Activated gamma-delta T cell (primary cell): ENCODE data around the gene B3GAT3.
"Not testable (repeated sequence)": the region's sequence is repeated elsewhere in the genome, so short reads cannot be mapped to it uniquely, and the experiment has no call there.

Experiments used
- DNase-seq: peaks from one replicate; lab custom pipeline; 2025; lab: John Stamatoyannopoulos, UW

Gene B3GAT3

DNA sequence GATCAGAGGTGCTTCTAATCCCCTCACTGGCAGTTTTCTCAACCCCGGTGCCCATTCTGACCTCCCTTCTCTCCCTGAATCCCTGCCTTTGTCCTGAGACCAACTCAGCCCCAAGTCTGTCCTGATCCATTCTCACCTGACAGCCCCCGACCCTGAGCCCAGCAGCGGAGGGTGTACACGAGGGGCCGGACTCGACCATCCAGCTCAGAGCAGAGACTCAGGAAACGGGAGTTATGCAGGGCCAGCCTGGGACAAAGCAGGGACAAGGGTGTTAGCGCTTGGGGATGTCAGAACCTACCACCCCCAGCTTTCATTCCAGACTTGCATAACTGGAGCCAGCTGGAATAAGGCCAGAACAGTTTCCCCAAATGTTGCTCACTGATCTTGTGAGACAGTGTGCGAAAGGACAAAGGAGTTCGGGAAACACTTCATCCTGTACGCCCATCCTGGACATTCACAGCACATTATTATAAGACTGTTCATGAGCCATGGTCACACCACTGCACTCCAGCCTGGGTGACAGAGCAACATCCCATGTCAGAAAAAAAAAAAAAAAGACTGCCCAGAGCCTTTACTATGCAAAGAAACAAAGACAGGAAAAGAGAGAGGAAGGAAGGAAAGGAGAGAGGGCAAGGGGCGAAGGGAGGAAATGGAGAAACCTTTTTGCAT lies 44.6 kb downstream of the B3GAT3 start:
- no peak for DNase-seq

DNA sequence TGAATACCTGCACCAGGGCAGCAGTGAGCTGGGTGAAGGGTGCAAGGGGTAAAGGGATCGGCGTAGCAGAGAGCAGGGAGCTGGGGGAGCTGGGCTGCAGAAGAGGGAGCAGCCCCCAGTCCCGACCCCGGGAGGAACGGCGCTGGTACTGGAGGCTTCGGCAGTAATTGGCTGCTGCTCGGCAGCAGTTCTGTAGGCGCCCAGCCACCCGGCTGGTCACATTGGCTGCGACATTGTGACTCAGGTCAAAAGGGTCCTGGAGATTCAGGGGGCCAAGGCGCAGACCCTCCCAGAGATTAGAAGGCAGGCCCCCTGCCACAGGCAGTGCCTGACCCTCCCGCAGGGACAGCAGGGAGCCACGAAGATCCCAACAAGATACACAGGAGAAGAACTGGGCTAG lies 45.9 kb downstream of the B3GAT3 start:
- DNase-seq: no peak

DNA sequence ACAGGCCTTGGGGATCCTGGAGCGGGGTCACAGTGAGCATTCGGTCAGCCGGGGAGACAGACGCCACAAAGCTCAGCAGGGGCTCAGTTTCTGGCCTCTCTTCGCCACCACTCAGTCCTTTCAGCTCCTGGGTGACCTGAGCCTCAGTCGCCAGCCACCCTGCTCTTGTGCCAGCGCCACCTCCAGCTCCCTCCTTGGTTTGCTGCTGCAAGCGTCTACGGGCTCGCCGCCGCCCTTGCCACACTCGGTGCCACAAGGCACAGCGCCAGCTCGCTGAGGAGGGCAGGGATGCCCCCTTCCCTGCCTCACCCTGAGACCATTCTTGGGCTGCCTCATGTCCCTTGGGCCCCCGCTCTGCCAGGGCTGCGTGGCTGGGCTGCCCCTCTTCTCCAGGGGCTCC lies 46.6 kb downstream of the B3GAT3 start:
- DNase-seq: no peak

DNA sequence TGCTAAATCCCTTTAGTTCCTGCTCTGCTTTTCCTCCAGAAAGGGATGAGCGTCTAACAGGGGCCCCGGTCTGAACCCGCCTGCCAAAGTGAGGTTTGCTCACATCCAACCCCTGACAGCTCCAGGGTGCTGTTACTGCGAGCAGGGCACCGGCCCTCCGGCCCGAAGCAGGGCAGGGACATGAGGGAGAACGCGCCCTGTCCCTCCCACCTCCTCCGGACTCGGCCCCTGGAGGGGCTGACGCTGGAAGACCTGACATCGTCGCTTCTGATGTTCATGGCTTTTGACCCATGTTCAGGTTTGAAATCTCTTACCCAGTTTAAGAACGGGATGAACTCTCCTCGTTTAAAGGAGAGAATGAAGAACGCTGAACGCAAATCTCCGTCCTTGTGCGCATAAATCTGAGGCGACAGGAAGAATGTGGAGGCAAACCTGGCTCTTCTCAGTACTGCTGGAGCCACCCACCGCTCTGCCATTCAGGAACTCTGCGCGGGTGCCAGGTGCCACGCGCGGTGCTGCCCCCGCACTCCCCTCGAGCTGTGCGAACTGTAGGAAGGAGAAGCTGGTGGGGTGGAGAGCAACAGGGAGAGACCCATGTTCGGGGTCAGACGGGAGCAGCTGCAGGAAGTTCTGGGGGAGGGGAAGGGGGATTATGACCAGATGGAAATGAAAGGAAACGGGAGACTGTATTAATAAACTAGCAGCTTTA lies 47.3 kb downstream of the B3GAT3 start:
- no peak for DNase-seq

DNA sequence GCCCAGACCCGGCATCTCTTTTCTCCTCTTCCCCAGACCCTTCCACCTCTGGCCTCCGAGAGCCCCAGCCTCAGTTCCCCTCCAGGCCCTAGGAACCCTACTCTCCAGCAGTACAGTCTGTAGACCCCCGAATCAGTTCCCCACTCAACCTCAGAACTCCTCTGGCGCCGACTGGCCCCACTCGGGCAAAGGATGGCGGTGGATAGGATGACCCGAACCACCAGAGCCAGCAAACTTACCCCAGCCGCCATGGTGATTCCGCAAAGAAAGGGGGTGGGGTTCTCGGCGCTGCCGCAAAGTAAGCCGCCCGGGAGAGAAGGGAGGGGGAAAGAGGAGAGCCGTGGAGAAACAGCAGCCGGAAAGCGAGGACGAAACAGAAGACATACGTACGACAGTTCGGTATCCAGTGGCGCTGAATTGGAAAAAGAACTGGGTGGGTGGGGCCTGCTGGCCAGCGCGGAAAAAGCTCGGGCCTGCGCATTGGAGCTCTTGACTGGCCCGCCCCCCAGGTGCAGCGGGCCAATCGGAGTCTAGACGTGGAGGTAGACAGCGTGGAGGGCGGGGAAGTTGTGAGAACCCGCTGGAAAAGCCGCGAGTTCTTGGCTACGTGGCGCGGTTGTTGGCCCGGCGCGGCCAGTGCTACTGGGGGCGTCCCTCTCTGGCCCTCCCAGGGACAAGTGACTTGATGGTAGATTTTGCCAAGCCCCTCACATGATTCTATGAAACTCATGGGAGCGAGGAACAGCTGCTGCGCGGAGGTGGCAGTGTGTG lies 48.0 kb downstream of the B3GAT3 start, which contains the start of gene EEF1G:
TSS of gene EEF1G (minus strand) at position 300 of the 771 bp plus-strand sequence. CDS start at position 251, 49 bp downstream.
- DNase-seq: peak; percentile 88

DNA sequence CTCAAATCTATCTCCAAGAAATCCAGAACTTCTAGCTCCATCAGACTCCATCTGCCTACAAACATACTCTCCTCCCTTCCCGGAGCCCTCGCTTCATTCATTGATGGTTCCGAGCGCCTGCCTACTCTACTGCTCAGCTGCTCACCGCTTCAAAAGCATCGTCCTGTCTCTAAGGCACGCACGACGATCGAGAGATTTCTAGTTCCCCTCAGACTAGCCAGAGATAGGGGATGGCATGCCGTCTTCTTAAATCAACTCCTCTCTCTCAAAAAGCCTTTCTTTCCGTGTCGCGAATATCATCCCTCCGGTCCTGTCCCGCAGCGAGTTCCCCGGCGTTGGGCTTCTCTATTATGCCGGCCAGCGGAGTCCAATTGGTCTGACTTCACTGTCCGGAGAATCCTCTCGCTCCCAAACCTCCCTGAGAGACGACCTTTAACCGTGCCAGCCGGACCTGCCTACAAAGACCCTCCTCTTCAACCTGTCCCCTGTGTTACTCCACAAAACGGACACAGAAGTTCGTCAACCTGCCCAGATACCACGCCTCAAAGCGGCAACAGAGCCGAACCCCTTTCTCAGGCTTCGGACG lies 48.7 kb downstream of the B3GAT3 start:
- DNase-seq: no peak

DNA sequence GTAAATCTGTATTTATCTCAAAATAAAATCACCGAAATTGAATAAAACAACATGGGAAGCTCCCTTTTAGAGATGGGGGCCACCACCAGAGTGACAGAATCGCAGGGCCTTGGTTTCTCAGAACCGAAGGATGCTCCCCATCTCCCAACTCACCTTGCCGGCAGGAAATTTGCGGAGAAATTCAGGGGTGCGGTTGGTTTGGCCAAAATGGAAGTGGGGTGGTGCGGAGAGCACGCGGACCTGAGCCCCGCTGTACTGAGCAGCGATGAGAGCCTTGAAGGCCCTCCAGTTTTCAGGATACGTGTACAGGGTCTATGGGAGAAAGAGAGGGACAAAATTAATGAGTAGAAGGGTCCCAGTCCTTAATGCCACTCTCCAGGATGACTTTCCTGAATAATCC lies 49.4 kb downstream of the B3GAT3 start:
- DNase-seq: no peak

DNA sequence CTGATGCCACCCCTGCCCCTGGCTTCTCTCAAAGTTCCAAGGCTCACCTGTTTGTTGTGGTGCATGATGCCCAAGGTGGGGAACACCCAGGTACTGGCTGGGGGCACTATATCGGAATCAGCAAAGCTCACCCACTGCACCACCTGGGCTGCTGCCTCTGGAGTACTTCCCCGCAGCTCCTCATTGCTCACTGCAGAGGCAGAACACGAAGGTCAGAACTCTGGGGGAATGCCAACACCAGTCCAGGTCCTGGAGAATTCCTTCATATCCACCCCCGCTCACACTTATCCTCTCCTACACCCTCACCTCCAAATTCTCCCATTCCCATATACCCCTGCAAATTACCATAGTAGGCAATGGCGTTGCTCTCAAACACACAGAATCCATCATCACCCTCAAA lies 50.3 kb downstream of the B3GAT3 start:
- not testable (repeated sequence) for DNase-seq

DNA sequence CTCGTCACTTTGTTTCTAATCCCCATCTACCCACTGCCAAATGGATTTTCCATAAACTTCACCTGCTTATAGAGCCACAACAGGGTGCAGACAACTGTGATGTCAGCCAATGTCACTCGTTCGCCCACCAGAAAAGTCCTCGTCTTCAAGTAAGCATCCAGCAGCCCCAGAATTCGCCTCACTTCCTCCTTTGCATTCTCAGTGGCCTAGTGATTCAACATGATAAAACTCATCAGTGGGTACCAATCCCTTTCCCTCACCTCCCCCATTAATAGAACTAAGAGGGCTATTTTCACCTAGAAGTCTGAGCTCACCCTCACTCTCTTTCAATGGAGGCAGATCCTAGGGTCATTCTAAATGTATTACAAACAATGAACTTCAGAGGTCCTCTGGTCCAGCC lies 50.9 kb downstream of the B3GAT3 start:
- not testable (repeated sequence) for DNase-seq

DNA sequence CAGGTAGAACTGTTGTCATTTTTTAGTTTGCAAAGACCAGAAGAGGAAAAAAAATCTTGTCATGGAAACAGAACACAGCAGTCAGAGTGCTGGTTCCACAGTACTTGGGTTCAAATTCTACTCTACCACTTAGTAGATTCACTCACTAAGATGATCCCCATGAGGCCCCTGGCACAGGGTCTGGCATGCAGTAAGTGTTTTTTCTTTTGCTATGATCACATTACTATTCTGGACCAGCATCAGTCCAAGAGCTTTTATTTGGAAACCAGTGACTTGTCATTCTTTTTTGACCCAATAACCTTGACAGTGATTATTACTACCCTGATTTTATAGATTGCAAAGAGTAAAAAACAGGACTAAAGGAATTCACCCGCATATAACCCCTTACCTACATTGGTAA lies 52.2 kb downstream of the B3GAT3 start:
- DNase-seq: no peak

DNA sequence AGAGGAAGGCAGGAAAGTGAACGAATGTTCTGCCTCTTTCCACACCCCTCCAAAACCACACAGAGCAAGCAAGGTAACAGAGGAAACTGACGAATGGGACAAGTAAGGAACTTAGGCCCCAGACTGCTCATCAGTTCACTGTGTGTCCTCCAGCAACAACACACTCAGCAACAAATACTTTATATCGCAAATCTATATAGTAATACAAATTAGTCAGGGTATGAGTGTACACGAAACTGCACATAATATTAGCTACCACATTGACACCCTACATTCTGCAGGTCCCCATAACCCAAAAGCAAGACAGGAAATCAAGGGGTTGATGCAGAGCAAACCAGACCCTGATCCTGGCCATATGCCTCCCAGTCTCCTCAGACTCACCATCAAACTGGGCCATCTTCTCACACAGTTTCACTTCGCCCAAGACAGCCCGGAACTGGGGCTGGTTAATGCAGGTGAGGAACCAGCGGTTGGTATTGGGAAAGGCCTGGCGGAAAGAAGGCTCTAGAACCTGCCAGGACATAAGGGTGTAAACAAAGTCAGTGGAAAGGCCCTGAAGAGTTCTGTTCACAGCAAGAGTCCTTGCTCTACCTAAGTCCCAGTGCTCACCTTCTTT lies 54.7 kb downstream of the B3GAT3 start:
- no peak for DNase-seq

DNA sequence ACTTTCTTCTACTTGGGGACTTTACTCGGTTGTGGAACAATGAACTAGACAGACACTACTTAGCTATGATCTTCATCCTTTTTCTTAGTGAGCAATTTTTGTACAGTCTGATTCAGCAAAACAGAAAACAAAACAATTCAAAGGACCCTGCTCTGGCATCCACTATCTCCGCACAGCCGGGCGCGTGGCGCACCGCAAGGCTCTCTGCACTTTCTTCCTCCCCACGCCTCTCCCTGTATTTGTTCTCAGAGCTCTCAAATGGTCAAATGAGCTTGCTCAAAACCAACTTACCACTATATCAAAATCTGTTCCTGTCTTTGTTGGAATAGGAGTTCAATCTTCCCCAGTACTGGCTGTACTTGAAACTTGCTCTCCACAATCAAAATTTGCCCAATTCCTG lies 55.5 kb downstream of the B3GAT3 start:
- no peak for DNase-seq
